K562 (cell line): Measurements from ENCODE around the gene HNRNPCL1. TPM values are rescaled to one million over a fixed set of nuclear protein-coding genes. Genes with fewer than 3 reads are reported as not detected.

Experiments used
- BDP1 ChIP-seq: IDR thresholded peaks from 3 replicates; pipeline ENCODE4 v1.6.1; 2011; ENCODE audit not compliant: insufficient read length, insufficient read depth
- CTCF ChIP-seq, 3 experiments: IDR thresholded peaks in 2 of 3; conservative IDR thresholded peaks in 1 of 3; 2 replicates each; pipeline ENCODE4 v1.5.1; 2011 to 2012; ENCODE audit warnings: low read length in 3 of 3, mild to moderate bottlenecking in 3 of 3, control low read depth in 2 of 3, improper control_type of control experiment in 1 of 3, inconsistent platforms in 1 of 3, low read depth in 1 of 3, mixed read lengths in 1 of 3, moderate library complexity in 1 of 3; ENCODE audit not compliant: insufficient read depth in 2 of 3
- HEY1 ChIP-seq: fragments of 250-450 bp; sonication (Bioruptor Pico); IDR thresholded peaks from 2 replicates; pipeline ENCODE4 v1.5.0; 2020; ENCODE audit warnings: mild to moderate bottlenecking, moderate library complexity, borderline replicate concordance
- HNRNPUL1 ChIP-seq: fragments of 200-400 bp; formaldehyde crosslinking; IDR thresholded peaks from 2 replicates; pipeline ENCODE4 v1.6.1; 2017; ENCODE audit warnings: low read length
- KAT2B ChIP-seq: IDR thresholded peaks from one replicate; pipeline ENCODE4 v1.6.1; 2012; ENCODE audit warnings: low read depth, mild to moderate bottlenecking, control low read depth, inconsistent platforms, low read length, moderate library complexity
- MTA3 ChIP-seq: fragments of 450-650 bp; formaldehyde crosslinking; IDR thresholded peaks from 2 replicates; pipeline ENCODE4 v1.6.1; 2017; ENCODE audit warnings: mild to moderate bottlenecking, borderline replicate concordance
- NKRF ChIP-seq: fragments of 450-650 bp; IDR thresholded peaks from 2 replicates; pipeline ENCODE4 v1.6.1; 2016; ENCODE audit warnings: borderline replicate concordance
- RBM14 ChIP-seq: fragments of 200-400 bp; formaldehyde crosslinking; IDR thresholded peaks from 2 replicates; pipeline ENCODE4 v1.6.1; 2018; ENCODE audit warnings: low read depth, mild to moderate bottlenecking, low read length, moderate library complexity, borderline replicate concordance; ENCODE audit not compliant: insufficient read depth
- STAT6 ChIP-seq: sonication (generic); formaldehyde crosslinking; IDR thresholded peaks from 2 replicates; pipeline ENCODE4 v1.8.1; 2023; ENCODE audit warnings: mild to moderate bottlenecking, missing genetic modification reagents
- ZC3H4 ChIP-seq: sonication (generic); formaldehyde crosslinking; IDR thresholded peaks from 2 replicates; pipeline ENCODE4 v1.9.0; 2021; ENCODE audit warnings: missing genetic modification reagents, borderline replicate concordance
- ZNF431 ChIP-seq: sonication (generic); formaldehyde crosslinking; IDR thresholded peaks from 2 replicates; pipeline ENCODE4 v1.8.0; 2022; ENCODE audit warnings: mild to moderate bottlenecking, missing genetic modification reagents
- ZNF507 ChIP-seq: conservative IDR thresholded peaks from 2 replicates; pipeline ENCODE4 v1.6.1; 2017; ENCODE audit warnings: missing genetic modification characterization, missing compliant biosample characterization
- ZNF57 ChIP-seq: fragments of 450-650 bp; formaldehyde crosslinking; IDR thresholded peaks from 2 replicates; pipeline ENCODE4 v1.4.0; 2020; ENCODE audit warnings: mild to moderate bottlenecking, moderate library complexity
- ZNF766 ChIP-seq: fragments of 200-800 bp; sonication (Bioruptor generic); conservative IDR thresholded peaks from 2 replicates; pipeline ENCODE4 v1.6.1; 2016; ENCODE audit warnings: missing genetic modification characterization, missing compliant biosample characterization
- polyA plus RNA-seq, 8 experiments: library from polyadenylated mRNA; depleted of rRNA in 4 of 8; stranded (reverse) in 5 of 8; unstranded in 3 of 8; fragments of >200 nt; fragmentation: Nextera tagmentation in 2 of 8; fragmentation: Illumina TruSeq in 1 of 8; extraction: Ambion mirVana in 2 of 8; extraction: Trizol in 1 of 8; gene quantifications; 2 replicates each; pipeline versions ENCODE4 v1.2.1 to v1.2.3, GENCODE V29; 2011 to 2014; ENCODE audit warnings: inconsistent platforms in 1 of 8, missing spikeins in 1 of 8
- total RNA-seq, 7 experiments: library from RNA; depleted of rRNA in 6 of 7; stranded (reverse); fragments of >200 nt in 6 of 7; fragmentation: Illumina TruSeq in 2 of 7; extraction: Trizol in 2 of 7; gene quantifications; 2 replicates each; pipeline versions ENCODE4 v1.2.1 to v1.2.3, GENCODE V29; 2011 to 2021; ENCODE audit warnings: low replicate concordance in 1 of 7
- TF ChIP-seq, protein P1 (sequence below): fragments of 450-650 bp; IDR thresholded peaks from 2 replicates; pipeline ENCODE4 v1.6.1; 2016
- TF ChIP-seq, protein P2 (sequence below): fragments of 250-450 bp; sonication (Bioruptor Pico); IDR thresholded peaks from 2 replicates; pipeline ENCODE4 v1.4.0; 2020; ENCODE audit warnings: mild to moderate bottlenecking, moderate library complexity

HNRNPCL1 gene
- total and polyA plus RNA-seq, 9 of the 15 experiments (the other 6 are each of a cell fraction or from before 2014, with no cell fraction given), result 0.08 TPM; not detected in 8

- TF ChIP-seq NKRF, result no peak
- TF ChIP-seq STAT6 (CRISPR knock-in tag), result no peak
- TF ChIP-seq MTA3, result peak; percentile 29; the same call in 1 of the 2 replicates
- TF ChIP-seq ZC3H4, result no peak
- no peak for TF ChIP-seq ZNF57 (CRISPR knock-in tag)
- TF ChIP-seq, protein P1, sequence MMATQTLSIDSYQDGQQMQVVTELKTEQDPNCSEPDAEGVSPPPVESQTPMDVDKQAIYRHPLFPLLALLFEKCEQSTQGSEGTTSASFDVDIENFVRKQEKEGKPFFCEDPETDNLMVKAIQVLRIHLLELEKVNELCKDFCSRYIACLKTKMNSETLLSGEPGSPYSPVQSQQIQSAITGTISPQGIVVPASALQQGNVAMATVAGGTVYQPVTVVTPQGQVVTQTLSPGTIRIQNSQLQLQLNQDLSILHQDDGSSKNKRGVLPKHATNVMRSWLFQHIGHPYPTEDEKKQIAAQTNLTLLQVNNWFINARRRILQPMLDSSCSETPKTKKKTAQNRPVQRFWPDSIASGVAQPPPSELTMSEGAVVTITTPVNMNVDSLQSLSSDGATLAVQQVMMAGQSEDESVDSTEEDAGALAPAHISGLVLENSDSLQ, result 0 out of 2 replicates have a peak, but pooled peaks have one; percentile 42
- TF ChIP-seq KAT2B, result no peak
- no peak for TF ChIP-seq BDP1
- TF ChIP-seq ZNF431 (CRISPR knock-in tag), result no peak
- no peak for TF ChIP-seq HEY1 (CRISPR knock-in tag)
- TF ChIP-seq, protein P2, sequence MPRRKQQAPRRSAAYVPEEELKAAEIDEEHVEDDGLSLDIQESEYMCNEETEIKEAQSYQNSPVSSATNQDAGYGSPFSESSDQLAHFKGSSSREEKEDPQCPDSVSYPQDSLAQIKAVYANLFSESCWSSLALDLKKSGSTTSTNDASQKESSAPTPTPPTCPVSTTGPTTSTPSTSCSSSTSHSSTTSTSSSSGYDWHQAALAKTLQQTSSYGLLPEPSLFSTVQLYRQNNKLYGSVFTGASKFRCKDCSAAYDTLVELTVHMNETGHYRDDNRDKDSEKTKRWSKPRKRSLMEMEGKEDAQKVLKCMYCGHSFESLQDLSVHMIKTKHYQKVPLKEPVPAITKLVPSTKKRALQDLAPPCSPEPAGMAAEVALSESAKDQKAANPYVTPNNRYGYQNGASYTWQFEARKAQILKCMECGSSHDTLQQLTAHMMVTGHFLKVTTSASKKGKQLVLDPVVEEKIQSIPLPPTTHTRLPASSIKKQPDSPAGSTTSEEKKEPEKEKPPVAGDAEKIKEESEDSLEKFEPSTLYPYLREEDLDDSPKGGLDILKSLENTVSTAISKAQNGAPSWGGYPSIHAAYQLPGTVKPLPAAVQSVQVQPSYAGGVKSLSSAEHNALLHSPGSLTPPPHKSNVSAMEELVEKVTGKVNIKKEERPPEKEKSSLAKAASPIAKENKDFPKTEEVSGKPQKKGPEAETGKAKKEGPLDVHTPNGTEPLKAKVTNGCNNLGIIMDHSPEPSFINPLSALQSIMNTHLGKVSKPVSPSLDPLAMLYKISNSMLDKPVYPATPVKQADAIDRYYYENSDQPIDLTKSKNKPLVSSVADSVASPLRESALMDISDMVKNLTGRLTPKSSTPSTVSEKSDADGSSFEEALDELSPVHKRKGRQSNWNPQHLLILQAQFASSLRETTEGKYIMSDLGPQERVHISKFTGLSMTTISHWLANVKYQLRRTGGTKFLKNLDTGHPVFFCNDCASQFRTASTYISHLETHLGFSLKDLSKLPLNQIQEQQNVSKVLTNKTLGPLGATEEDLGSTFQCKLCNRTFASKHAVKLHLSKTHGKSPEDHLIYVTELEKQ (CRISPR knock-in tag), result no peak
- no peak for TF ChIP-seq RBM14
- no peak for TF ChIP-seq CTCF (IDR thresholded peaks at IDR 0.05 in 2 of 3, conservative IDR thresholded peaks at IDR 0.05 in 1 of 3; ENCODE audit: insufficient read depth in 2 of 3, low read depth in 1 of 3, low read length in 3 of 3)
- TF ChIP-seq ZNF766 (CRISPR knock-in tag), result peak; percentile 81
- TF ChIP-seq ZNF507 (tag), result no peak
- TF ChIP-seq HNRNPUL1, result no peak
Measured at GRCh38 chr1:12810691-12811408, 37.7 kb downstream of the HNRNPCL1 start (continued).
